PFSK-1 (cell line): ENCODE measurements around the gene SWAP70.

ENCODE experiments used
- FOXP2 ChIP-seq: optimal IDR thresholded peaks from 2 replicates; pipeline ENCODE3; 2011; ENCODE audit warnings: borderline replicate concordance, control low read depth, inconsistent platforms; ENCODE audit not compliant: insufficient read depth; ENCODE audit errors: extremely low read length, extremely low read depth
- POLR2AphosphoS5 ChIP-seq: IDR thresholded peaks from 2 replicates; pipeline ENCODE4 v1.6.1; 2012; ENCODE audit warnings: low read depth, mild to moderate bottlenecking, control low read depth, low read length, moderate library complexity
- SIN3A ChIP-seq: IDR thresholded peaks from 2 replicates; pipeline ENCODE4 v1.6.1; 2012; ENCODE audit warnings: mild to moderate bottlenecking, low read length, moderate library complexity, borderline replicate concordance; ENCODE audit not compliant: insufficient read depth
- TAF1 ChIP-seq: IDR thresholded peaks from 2 replicates; pipeline ENCODE4 v1.6.1; 2012; ENCODE audit warnings: low read length, control low read depth, borderline replicate concordance; ENCODE audit not compliant: insufficient read depth
- TF ChIP-seq, protein P1 (sequence below), 2 experiments: IDR thresholded peaks; 2 replicates each; pipeline versions ENCODE4 v1.6.1 to v1.8.0; 2011 to 2012; ENCODE audit warnings: low read depth in 2 of 2, low read length in 2 of 2, control low read depth in 1 of 2, inconsistent platforms in 1 of 2, mild to moderate bottlenecking in 1 of 2, moderate library complexity in 1 of 2; ENCODE audit not compliant: insufficient read depth in 1 of 2

The SWAP70 gene

DNA sequence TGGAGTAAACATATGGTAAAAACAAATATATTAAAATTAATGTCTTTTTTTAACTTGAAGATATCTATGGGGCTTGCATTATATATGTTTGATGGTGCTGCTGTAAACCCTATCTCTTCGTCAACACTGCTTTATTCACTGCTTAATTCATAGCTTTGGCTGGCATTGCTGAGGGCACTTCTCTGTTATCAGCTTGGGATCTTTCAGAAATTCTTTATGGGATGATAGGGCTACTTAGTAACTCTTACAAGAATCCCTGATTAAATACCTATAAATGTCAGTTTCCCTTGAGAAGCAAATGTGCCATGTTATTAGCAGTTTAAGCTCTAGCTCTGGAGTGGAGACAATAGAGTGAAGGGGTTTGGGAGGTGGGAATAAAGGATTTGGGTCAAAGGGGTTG is 112.3 kb downstream of the SWAP70 start:
- TF ChIP-seq FOXP2 (no peak), SIN3A (no peak)

DNA sequence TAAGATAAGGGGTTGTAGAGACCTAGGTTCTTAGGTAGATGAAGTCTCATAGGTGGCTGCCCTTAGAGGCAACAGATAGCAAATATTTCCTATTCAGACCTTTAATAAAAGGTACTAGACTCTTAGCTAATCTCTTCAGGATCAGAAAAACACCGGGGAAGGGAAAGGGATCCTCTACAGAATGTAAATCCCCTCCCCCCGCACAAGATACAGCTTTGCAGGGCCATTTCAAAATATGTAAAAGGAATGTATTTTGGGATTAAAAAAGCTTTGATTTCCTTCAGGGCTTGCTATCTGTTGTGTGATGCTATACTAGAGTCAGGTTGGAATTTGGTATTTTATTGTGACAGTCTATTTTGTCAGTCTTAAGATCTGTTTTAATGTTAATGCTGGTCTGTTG is 113.2 kb downstream of the SWAP70 start:
- TF ChIP-seq, protein P1, sequence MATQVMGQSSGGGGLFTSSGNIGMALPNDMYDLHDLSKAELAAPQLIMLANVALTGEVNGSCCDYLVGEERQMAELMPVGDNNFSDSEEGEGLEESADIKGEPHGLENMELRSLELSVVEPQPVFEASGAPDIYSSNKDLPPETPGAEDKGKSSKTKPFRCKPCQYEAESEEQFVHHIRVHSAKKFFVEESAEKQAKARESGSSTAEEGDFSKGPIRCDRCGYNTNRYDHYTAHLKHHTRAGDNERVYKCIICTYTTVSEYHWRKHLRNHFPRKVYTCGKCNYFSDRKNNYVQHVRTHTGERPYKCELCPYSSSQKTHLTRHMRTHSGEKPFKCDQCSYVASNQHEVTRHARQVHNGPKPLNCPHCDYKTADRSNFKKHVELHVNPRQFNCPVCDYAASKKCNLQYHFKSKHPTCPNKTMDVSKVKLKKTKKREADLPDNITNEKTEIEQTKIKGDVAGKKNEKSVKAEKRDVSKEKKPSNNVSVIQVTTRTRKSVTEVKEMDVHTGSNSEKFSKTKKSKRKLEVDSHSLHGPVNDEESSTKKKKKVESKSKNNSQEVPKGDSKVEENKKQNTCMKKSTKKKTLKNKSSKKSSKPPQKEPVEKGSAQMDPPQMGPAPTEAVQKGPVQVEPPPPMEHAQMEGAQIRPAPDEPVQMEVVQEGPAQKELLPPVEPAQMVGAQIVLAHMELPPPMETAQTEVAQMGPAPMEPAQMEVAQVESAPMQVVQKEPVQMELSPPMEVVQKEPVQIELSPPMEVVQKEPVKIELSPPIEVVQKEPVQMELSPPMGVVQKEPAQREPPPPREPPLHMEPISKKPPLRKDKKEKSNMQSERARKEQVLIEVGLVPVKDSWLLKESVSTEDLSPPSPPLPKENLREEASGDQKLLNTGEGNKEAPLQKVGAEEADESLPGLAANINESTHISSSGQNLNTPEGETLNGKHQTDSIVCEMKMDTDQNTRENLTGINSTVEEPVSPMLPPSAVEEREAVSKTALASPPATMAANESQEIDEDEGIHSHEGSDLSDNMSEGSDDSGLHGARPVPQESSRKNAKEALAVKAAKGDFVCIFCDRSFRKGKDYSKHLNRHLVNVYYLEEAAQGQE (IDR thresholded peaks at IDR 0.05; ENCODE audit: insufficient read depth in 1 of 2, low read depth in 2 of 2, low read length in 2 of 2) = no peak
- no peak for TF ChIP-seq SIN3A

DNA sequence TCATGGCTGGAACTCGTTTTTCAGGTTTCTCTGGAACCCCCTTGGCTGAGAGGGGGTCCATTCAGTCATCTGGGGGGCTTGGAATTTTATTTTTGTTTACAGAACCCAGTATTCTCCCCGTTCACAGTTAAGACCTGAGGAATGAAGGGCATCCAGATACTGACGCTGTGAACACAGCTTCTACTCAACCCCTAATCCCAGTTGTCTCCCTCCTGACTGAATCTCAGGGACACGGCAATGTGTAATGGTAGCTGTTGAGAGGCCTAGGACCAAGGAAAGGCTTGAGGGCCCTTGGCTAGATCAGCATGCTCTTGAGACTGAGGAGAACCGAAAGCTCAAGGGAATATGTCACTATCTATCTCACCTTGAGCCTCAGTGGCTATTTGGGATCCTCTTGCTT is 113.6 kb downstream of the SWAP70 start:
- TF ChIP-seq FOXP2 (no peak), SIN3A (no peak)
- TF ChIP-seq, protein P1 (IDR thresholded peaks at IDR 0.05; ENCODE audit: insufficient read depth in 1 of 2, low read depth in 2 of 2, low read length in 2 of 2) = no peak

DNA sequence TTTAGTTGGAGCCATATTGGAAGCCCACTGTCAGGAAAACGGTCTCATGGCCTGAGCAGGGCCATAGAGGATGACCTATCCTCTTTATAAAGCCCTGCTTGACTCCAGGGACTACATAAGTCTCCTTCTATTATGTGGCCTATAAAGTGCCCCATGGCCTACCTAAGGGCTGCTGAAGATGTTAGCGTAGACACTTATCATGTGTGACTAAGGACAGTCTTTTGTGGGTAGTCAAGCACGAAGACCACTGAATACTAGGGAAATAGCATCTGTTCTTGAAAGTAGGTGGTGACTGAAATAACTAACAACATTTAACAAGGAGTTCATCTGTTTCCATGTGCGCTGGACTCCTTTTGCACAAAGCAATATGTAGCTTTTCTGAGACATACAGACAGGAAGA is 117.1 kb downstream of the SWAP70 start:
- TF ChIP-seq TAF1 (no peak), POLR2AphosphoS5 (no peak), SIN3A (no peak), FOXP2 (no peak)
- TF ChIP-seq, protein P1 (IDR thresholded peaks at IDR 0.05; ENCODE audit: insufficient read depth in 1 of 2, low read depth in 2 of 2, low read length in 2 of 2) = no peak

DNA sequence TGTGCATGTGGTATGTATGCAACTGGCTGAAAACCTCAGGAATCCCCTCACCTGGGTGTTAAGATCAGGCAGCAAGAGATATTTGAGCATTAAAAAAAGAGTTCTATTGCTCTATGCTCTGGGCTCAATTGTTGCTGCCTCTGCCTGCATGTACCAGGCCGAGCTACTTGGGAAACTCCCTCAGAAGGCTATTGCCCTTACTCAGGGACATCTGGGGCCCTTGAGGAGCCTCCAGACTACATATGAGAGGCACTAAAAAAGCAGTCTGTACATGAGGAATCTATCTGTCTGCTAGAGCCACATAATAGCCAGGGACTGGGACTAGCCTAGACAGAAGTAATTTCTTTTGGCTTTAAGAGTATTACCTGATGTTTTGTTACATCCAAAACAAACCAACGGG is 120.1 kb downstream of the SWAP70 start:
- TF ChIP-seq TAF1 (no peak), FOXP2 (no peak), POLR2AphosphoS5 (no peak), SIN3A (no peak)
- TF ChIP-seq, protein P1 (IDR thresholded peaks at IDR 0.05; ENCODE audit: insufficient read depth in 1 of 2, low read depth in 2 of 2, low read length in 2 of 2) = no peak

DNA sequence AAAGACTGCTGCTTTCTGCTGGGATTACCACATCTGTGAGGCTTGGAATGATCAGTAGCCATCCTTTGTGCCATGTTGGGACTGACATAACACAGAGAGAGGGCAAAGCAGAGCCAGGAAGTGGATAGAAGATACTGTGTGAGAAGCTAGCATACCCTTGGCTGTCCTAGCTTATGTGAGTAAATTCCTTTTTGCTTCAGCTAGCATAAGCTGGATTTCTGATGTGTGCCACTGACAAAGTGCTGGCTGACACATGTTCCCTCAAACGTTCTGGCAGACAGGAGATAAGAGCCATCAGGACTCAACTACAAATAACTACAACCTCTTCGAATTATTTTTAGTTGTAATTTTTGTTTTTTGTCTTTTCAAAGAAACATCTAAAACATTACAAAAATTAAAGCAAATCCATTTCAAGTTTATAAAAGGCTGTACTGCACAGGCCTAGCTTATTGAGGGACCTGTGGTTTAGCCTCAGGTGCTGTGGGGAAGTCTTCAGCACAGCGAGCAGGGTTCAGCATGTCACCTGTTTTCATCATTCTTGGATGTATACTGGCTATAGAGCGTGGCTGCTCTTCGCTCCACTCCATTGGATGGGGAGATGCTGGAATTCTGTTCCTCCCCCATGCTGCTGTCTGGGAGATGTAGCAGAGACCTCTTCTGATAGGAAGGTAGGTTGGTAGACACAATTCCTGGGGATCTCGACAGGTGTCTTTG is 120.9 kb downstream of the SWAP70 start:
- TF ChIP-seq TAF1 = no peak
- no peak for TF ChIP-seq POLR2AphosphoS5
- no peak for TF ChIP-seq SIN3A
- TF ChIP-seq, protein P1 (IDR thresholded peaks at IDR 0.05; ENCODE audit: insufficient read depth in 1 of 2, low read depth in 2 of 2, low read length in 2 of 2) = no peak
- TF ChIP-seq FOXP2 = no peak
